Heart left ventricle (tissue), 13 donors: ENCODE data around the gene MGMT.

ENCODE experiments used
- CTCF ChIP-seq, 12 donors: fragments of 200-600 bp; sonication (generic) in 4 of 12; IDR thresholded peaks; one replicate each; pipeline versions ENCODE4 v1.5.0 to v1.8.0; 2018 to 2022; ENCODE audit warnings: antibody characterized with exemption in 12 of 12, mild to moderate bottlenecking in 5 of 12
- POLR2A ChIP-seq, 2 donors: fragments of 450-650 bp; IDR thresholded peaks; one replicate each; pipeline ENCODE4 v1.6.1; 2017; ENCODE audit warnings: antibody characterized with exemption in 2 of 2, mild to moderate bottlenecking in 2 of 2, moderate library complexity in 2 of 2
- donor health status: ischemic (EF 13 %, LVEDD 7.1; RV severe dilation, severe dysfunction).
- donor health status: DM: no; HTN: yes; CAD: no.
- donor health status: DM: no; HTN: no; CAD: no.
- donor health status: ischemic (EF 25% LVEDD 6.9; RV normal size, moderate dysfunction).
- donor health status: ischemic (EF 25% LVEDD 5.7; RV mildly dilated, moderate dysfunction).
- donor health status: ischemic (EF 35%, LVEDD 5.7; RV mildly dilated, moderate dysfunction).
- donor health status: nonischemic (EF 11% LVEDD 7.7; RV severe dilation, severe dysfunction).
- donor health status: DM: yes; HTN: yes; CAD: no.
- donor health status: PGD.
- donor health status: ischemic (EF 29% LVEDD 5.4; RV normal size, mild dysfunction).
- donor health status: nonischemic (EF 23%, LVEDD 6.1; RV moderate dilation, normal function).

GRCh38 chr10:129790715-129791446, 323.8 kb downstream of the MGMT start:
- TF ChIP-seq CTCF (IDR thresholded peaks at IDR 0.05) (no peak), POLR2A (IDR thresholded peaks at IDR 0.05) (no peak)
